IMR-90 (cell line): ENCODE results near the gene AOPEP.

Experiments used
- CEBPB ChIP-seq: IDR thresholded peaks from 2 replicates; pipeline ENCODE4 v1.6.1; 2012; ENCODE audit warnings: low read depth, low read length, improper control_type of control experiment
- CTCF ChIP-seq: conservative IDR thresholded peaks from 2 replicates; pipeline ENCODE4 v1.5.1; 2012; ENCODE audit warnings: mild to moderate bottlenecking, low read depth, low read length, improper control_type of control experiment
- MAZ ChIP-seq: IDR thresholded peaks from 2 replicates; pipeline ENCODE4 v1.6.1; 2012; ENCODE audit warnings: low read depth, mild to moderate bottlenecking, low read length, improper control_type of control experiment, moderate library complexity, borderline replicate concordance
- POLR2A ChIP-seq: IDR thresholded peaks from 2 replicates; pipeline ENCODE4 v1.6.1; 2012; ENCODE audit warnings: mild to moderate bottlenecking, low read depth, low read length
- RFX5 ChIP-seq: IDR thresholded peaks from 2 replicates; pipeline ENCODE4 v1.8.0; 2012; ENCODE audit warnings: low read depth, mild to moderate bottlenecking, low read length, moderate library complexity
- SMC3 ChIP-seq: fragments of 150-350 bp; IDR thresholded peaks from 2 replicates; pipeline ENCODE4 v1.6.1; 2016; ENCODE audit warnings: low read depth, mild to moderate bottlenecking, antibody characterized with exemption, low read length, moderate library complexity

- TF ChIP-seq CTCF (no peak), SMC3 (no peak), CEBPB (no peak), MAZ (no peak), RFX5 (no peak), POLR2A (no peak)
Measured at GRCh38 chr9:94802793-94803192, 76.3 kb downstream of the AOPEP start.
